HCT116 (cell line): Measurements from ENCODE around the gene CTNNA2.

Source experiments
- CTCF ChIP-seq, 3 experiments: fragments of 200-600 bp in 1 of 3; sonication (generic) in 1 of 3; IDR thresholded peaks in 2 of 3; conservative IDR thresholded peaks in 1 of 3; 2 replicates each; pipeline ENCODE4 v1.5.1; 2012 to 2017; ENCODE audit warnings: low read depth in 2 of 3, low read length in 2 of 3, antibody characterized with exemption in 1 of 3, borderline replicate concordance in 1 of 3, control low read depth in 1 of 3, mild to moderate bottlenecking in 1 of 3, mixed read lengths in 1 of 3, mixed run types in 1 of 3, moderate library complexity in 1 of 3; ENCODE audit not compliant: insufficient read depth in 1 of 3
- EZH2 ChIP-seq: fragments of 200-600 bp; sonication (generic); IDR thresholded peaks from 2 replicates; pipeline ENCODE4 v1.6.1; 2017; ENCODE audit warnings: antibody characterized with exemption, mixed run types
- EZH2phosphoT487 ChIP-seq: fragments of 200-600 bp; IDR thresholded peaks from 2 replicates; pipeline ENCODE4 v1.6.1; 2018; ENCODE audit warnings: antibody characterized with exemption, borderline replicate concordance
- FOSL1 ChIP-seq: IDR thresholded peaks from 2 replicates; pipeline ENCODE4 v1.6.1; 2012; ENCODE audit warnings: low read depth
- MAX ChIP-seq: IDR thresholded peaks from 2 replicates; pipeline ENCODE4 v1.6.1; 2012
- POLR2A ChIP-seq: IDR thresholded peaks from 2 replicates; pipeline ENCODE4 v1.7.0; 2011; ENCODE audit warnings: borderline replicate concordance; ENCODE audit not compliant: insufficient read depth, insufficient read length; ENCODE audit errors: extremely low read depth
- POLR2AphosphoS5 ChIP-seq: IDR thresholded peaks from 2 replicates; pipeline ENCODE4 v1.6.1; 2011; ENCODE audit warnings: mild to moderate bottlenecking, low read depth, low read length, moderate library complexity
- SIN3A ChIP-seq: IDR thresholded peaks from 2 replicates; pipeline ENCODE4 v1.6.1; 2012; ENCODE audit warnings: low read depth
- SRF ChIP-seq: IDR thresholded peaks from 2 replicates; pipeline ENCODE4 v1.6.1; 2012; ENCODE audit warnings: low read depth
- ZFX ChIP-seq: fragments of 450-650 bp; IDR thresholded peaks from 2 replicates; pipeline ENCODE4 v1.6.1; 2017

GRCh38 chr2:79903222-79904000, 390.6 kb downstream of the CTNNA2 start:
- no peak for TF ChIP-seq CTCF (IDR thresholded peaks at IDR 0.05 in 2 of 3, conservative IDR thresholded peaks at IDR 0.05 in 1 of 3; ENCODE audit: borderline replicate concordance in 1 of 3, insufficient read depth in 1 of 3, low read depth in 2 of 3, low read length in 2 of 3)
- TF ChIP-seq EZH2phosphoT487: no peak
- no peak for TF ChIP-seq FOSL1
- TF ChIP-seq EZH2: no peak
- TF ChIP-seq POLR2AphosphoS5: no peak
- no peak for TF ChIP-seq MAX
- no peak for TF ChIP-seq ZFX
- TF ChIP-seq SRF: no peak
- no peak for TF ChIP-seq POLR2A
- no peak for TF ChIP-seq SIN3A
